HG03135 (cell line): Measurements from ENCODE around the gene AKR1D1.
"Not testable (repeated sequence)": the region's sequence is repeated elsewhere in the genome, so short reads cannot be mapped to it uniquely, and the experiment has no call there.

ENCODE experiments used
- ATAC-seq: cut with Tn5 transposase; IDR thresholded peaks from one replicate; pipeline ENCODE4 v1.9.1; 2021; ENCODE audit warnings: mild to moderate bottlenecking, moderate library complexity; ENCODE audit not compliant: unreplicated experiment

Gene AKR1D1

GRCh38 chr7:138072726-138073125, 3.5 kb upstream of the AKR1D1 start:
- ATAC-seq = no peak

- no peak for ATAC-seq
Observed at GRCh38 chr7:138074121-138074520, 2.1 kb upstream of the AKR1D1 start.

GRCh38 chr7:138074540-138074939, 1.7 kb upstream of the AKR1D1 start:
- ATAC-seq = no peak

GRCh38 chr7:138075350-138075749, 909 bp upstream of the AKR1D1 start:
- no peak for ATAC-seq

- ATAC-seq = not testable (repeated sequence)
Observed at GRCh38 chr7:138075786-138076185, 473 bp upstream of the AKR1D1 start.

GRCh38 chr7:138077809-138078208, 1.6 kb downstream of the AKR1D1 start:
- ATAC-seq = no peak

- no peak for ATAC-seq
Observed at GRCh38 chr7:138079137-138079536, 2.9 kb downstream of the AKR1D1 start.

- no peak for ATAC-seq
Observed at GRCh38 chr7:138081868-138082267, 5.6 kb downstream of the AKR1D1 start.

- ATAC-seq = no peak
Observed at GRCh38 chr7:138083859-138084258, 7.6 kb downstream of the AKR1D1 start.

- ATAC-seq = no peak
Observed at GRCh38 chr7:138086563-138087270, 10.5 kb downstream of the AKR1D1 start.

- ATAC-seq = no peak
Observed at GRCh38 chr7:138089080-138089901, 13.0 kb downstream of the AKR1D1 start.

GRCh38 chr7:138091032-138091431, 14.8 kb downstream of the AKR1D1 start:
- ATAC-seq = peak; percentile 66

GRCh38 chr7:138091840-138092239, 15.6 kb downstream of the AKR1D1 start:
- not testable (repeated sequence) for ATAC-seq

- no peak for ATAC-seq
Observed at GRCh38 chr7:138092486-138093028, 16.3 kb downstream of the AKR1D1 start.

GRCh38 chr7:138095972-138096935, 20.0 kb downstream of the AKR1D1 start:
- ATAC-seq = no peak

GRCh38 chr7:138097064-138097741, 20.9 kb downstream of the AKR1D1 start:
- ATAC-seq = no peak

- ATAC-seq = no peak
Observed at GRCh38 chr7:138099813-138100212, 23.6 kb downstream of the AKR1D1 start.

- no peak for ATAC-seq
Observed at GRCh38 chr7:138105221-138105620, 29.0 kb downstream of the AKR1D1 start.

GRCh38 chr7:138115047-138115446, 38.8 kb downstream of the AKR1D1 start:
- ATAC-seq = no peak

GRCh38 chr7:138116141-138116540, 39.9 kb downstream of the AKR1D1 start:
- no peak for ATAC-seq
